NB4 (cell line): ENCODE measurements around the gene PRKAR1B.

Experiments used
- CTCF ChIP-seq: IDR thresholded peaks from one replicate; pipeline ENCODE4 v1.5.1; 2012; ENCODE audit warnings: low read depth, low read length
- MAX ChIP-seq: IDR thresholded peaks from 2 replicates; pipeline ENCODE4 v1.6.1; 2011; ENCODE audit warnings: low read depth, low read length
- MYC ChIP-seq: IDR thresholded peaks from 2 replicates; pipeline ENCODE4 v1.6.1; 2011; ENCODE audit warnings: low read depth, low read length
- POLR2A ChIP-seq: IDR thresholded peaks from 2 replicates; pipeline ENCODE4 v1.6.1; 2011; ENCODE audit warnings: mild to moderate bottlenecking; ENCODE audit not compliant: insufficient read length; ENCODE audit errors: extremely low read depth

GRCh38 chr7:504221-505111, 222.6 kb downstream of the PRKAR1B start:
- TF ChIP-seq CTCF (no peak), POLR2A (no peak), MAX (no peak), MYC (no peak)
